Esophagus muscularis mucosa (tissue), 4 donors: ENCODE data around the gene NUP160. TPM values are rescaled to one million over a fixed set of nuclear protein-coding genes. Genes with fewer than 3 reads are reported as not detected.
"Not testable (repeated sequence)": the region's sequence is repeated elsewhere in the genome, so short reads cannot be mapped to it uniquely, and the experiment has no call there.

Source experiments
- DNase-seq: peaks from one replicate; pipeline ENCODE4 v3.0.0-alpha.2; 2017; ENCODE audit errors: extremely low spot score
- H3K27ac ChIP-seq, 4 donors: fragments of 200-600 bp; sonication (generic); replicated peaks in 1 of 4; 1 replicate in 3 of 4; 2 replicates in 1 of 4; pipeline ENCODE4 v1.5.1; 2016 to 2019; ENCODE audit warnings: mild to moderate bottlenecking in 1 of 4
- H3K27me3 ChIP-seq, 4 donors: fragments of 200-600 bp; sonication (generic); one replicate each; pipeline versions ENCODE4 v1.5.1 to v1.6.0; 2016 to 2019
- H3K36me3 ChIP-seq, 4 donors: fragments of 200-600 bp; sonication (generic); one replicate each; pipeline ENCODE4 v1.5.1; 2016 to 2019
- H3K4me1 ChIP-seq, 4 donors: fragments of 200-600 bp; sonication (generic); one replicate each; pipeline ENCODE4 v1.5.1; 2016 to 2019
- H3K4me3 ChIP-seq, 4 donors: fragments of 200-600 bp; sonication (generic); 1 replicate in 2 of 4; 2 replicates in 2 of 4; pipeline ENCODE4 v1.5.1; 2016 to 2019; ENCODE audit warnings: mild to moderate bottlenecking in 4 of 4, moderate library complexity in 1 of 4
- H3K9me3 ChIP-seq, 4 donors: fragments of 200-600 bp; sonication (generic); 1 replicate in 3 of 4; 2 replicates in 1 of 4; pipeline ENCODE4 v1.5.1; 2016 to 2019
- CTCF ChIP-seq, 3 experiments: fragments of 200-600 bp in 2 of 3; fragments of 450-650 bp in 1 of 3; sonication (generic) in 2 of 3; IDR thresholded peaks; one replicate each; pipeline ENCODE4 v1.5.1; 2017 to 2019; ENCODE audit warnings: antibody characterized with exemption in 3 of 3, mild to moderate bottlenecking in 2 of 3, moderate library complexity in 1 of 3
- EP300 ChIP-seq: sonication (generic); formaldehyde crosslinking; IDR thresholded peaks from one replicate; pipeline ENCODE4 v1.6.1; 2017; ENCODE audit warnings: antibody characterized with exemption
- POLR2A ChIP-seq: fragments of 450-650 bp; IDR thresholded peaks from one replicate; pipeline ENCODE4 v1.6.1; 2017; ENCODE audit warnings: antibody characterized with exemption, moderate library complexity, mild to moderate bottlenecking, low read depth
- POLR2AphosphoS5 ChIP-seq, 2 donors: sonication (generic); formaldehyde crosslinking; IDR thresholded peaks; one replicate each; pipeline ENCODE4 v1.6.1; 2017; ENCODE audit warnings: antibody characterized with exemption in 2 of 2
- WGBS: methylation state at CpG from one replicate; pipeline ENCODE4 v1.1.5; 2018; 5-methylcytosine and 5-hydroxymethylcytosine counted together
- intact Hi-C: fragments of 100-400 bp; cut with DNase I; formaldehyde crosslinking; loops from one replicate; pipeline ENCODE4 v1.15.1; 2023
- total RNA-seq, 4 donors: library from RNA; depleted of rRNA; stranded (reverse); fragments of >200 nt; gene quantifications; one replicate each; pipeline versions ENCODE4 v1.1.0 to v1.2.1, GENCODE V29; 2016

The NUP160 gene
- total RNA-seq, 4 donors from 2014 or later, result 18.4 to 22.7 (median 19.0) TPM

GRCh38 chr11:47784785-47785381 is 63.3 kb downstream of the NUP160 start:
- Histone ChIP-seq H3K36me3 (peaks cover 26 to 93% (median 78%) of the 10 kb centered on the region in 4 donors), H3K9me3 (no peaks in the 10 kb centered on the region), H3K27ac (no peak overlapping the region), H3K4me3 (no peak overlapping the region), H3K27me3 (no peaks in the 10 kb centered on the region), H3K4me1 (peaks cover 13 to 17% (median 16%) of the 10 kb centered on the region in 4 donors)
- intact Hi-C loops, result no loop called here
- TF ChIP-seq EP300 (no peak), POLR2AphosphoS5 (IDR thresholded peaks at IDR 0.05) (no peak), POLR2A (no peak)
- 95% methylated on average over 4 of the region's 4 CpGs for WGBS
- no peak for DNase-seq

GRCh38 chr11:47783087-47783610 is 65.0 kb downstream of the NUP160 start:
- 93% methylated on average over 2 of the region's 2 CpGs for WGBS
- Histone ChIP-seq H3K4me3 (no peak overlapping the region), H3K27ac (no peak overlapping the region), H3K27me3 (no peaks in the 10 kb centered on the region), H3K4me1 (peaks cover 13 to 17% (median 16%) of the 10 kb centered on the region in 4 donors), H3K36me3 (peaks cover 20 to 98% (median 85%) of the 10 kb centered on the region in 4 donors), H3K9me3 (no peaks in the 10 kb centered on the region)
- intact Hi-C loops, result no loop called here
- DNase-seq, result no peak
- TF ChIP-seq POLR2A, result no peak
- no peak for TF ChIP-seq CTCF (IDR thresholded peaks at IDR 0.05)
- TF ChIP-seq EP300, result no peak
- no peak for TF ChIP-seq POLR2AphosphoS5 (IDR thresholded peaks at IDR 0.05)

- intact Hi-C loops, result no loop called here
- no peaks in the 10 kb centered on the region for H3K27me3 ChIP-seq
- peaks cover 26 to 85% (median 76%) of the 10 kb centered on the region in 4 donors for H3K36me3 ChIP-seq
- no peak overlapping the region for H3K4me3 ChIP-seq
- TF ChIP-seq EP300, result no peak
- TF ChIP-seq CTCF (IDR thresholded peaks at IDR 0.05), result no peak
- TF ChIP-seq POLR2AphosphoS5 (IDR thresholded peaks at IDR 0.05), result no peak
- TF ChIP-seq POLR2A, result no peak
- no peaks in the 10 kb centered on the region for H3K9me3 ChIP-seq
- no peak for DNase-seq
- H3K4me1 ChIP-seq, result peaks cover 0 to 1% (median 0%) of the 10 kb centered on the region in 4 donors
- WGBS, result 91% methylated on average over 7 of the region's 7 CpGs
- no peak overlapping the region for H3K27ac ChIP-seq
Measured at GRCh38 chr11:47778878-47779483, 69.2 kb downstream of the NUP160 start.

GRCh38 chr11:47775240-47775869 is 72.8 kb downstream of the NUP160 start:
- no peak for DNase-seq
- no peaks in the 10 kb centered on the region for H3K27me3 ChIP-seq
- H3K9me3 ChIP-seq, result no peaks in the 10 kb centered on the region
- peaks cover 16 to 50% (median 43%) of the 10 kb centered on the region in 4 donors for H3K36me3 ChIP-seq
- intact Hi-C loops, result no loop called here
- TF ChIP-seq EP300 (no peak), POLR2AphosphoS5 (IDR thresholded peaks at IDR 0.05) (no peak), CTCF (IDR thresholded peaks at IDR 0.05) (no peak), POLR2A (no peak)
- H3K4me3 ChIP-seq, result no peak overlapping the region
- no peaks in the 10 kb centered on the region for H3K4me1 ChIP-seq
- WGBS, result 87% methylated on average over 8 of the region's 8 CpGs
- H3K27ac ChIP-seq, result no peak overlapping the region

GRCh38 chr11:47773882-47774281 is 74.3 kb downstream of the NUP160 start:
- Histone ChIP-seq H3K27ac (no peak overlapping the region), H3K4me1 (peaks cover 2 to 6% (median 2%) of the 10 kb centered on the region in 4 donors), H3K36me3 (peaks cover 9 to 35% (median 28%) of the 10 kb centered on the region in 4 donors), H3K4me3 (no peak overlapping the region), H3K27me3 (no peaks in the 10 kb centered on the region), H3K9me3 (no peaks in the 10 kb centered on the region)
- TF ChIP-seq CTCF (IDR thresholded peaks at IDR 0.05) (no peak), POLR2AphosphoS5 (IDR thresholded peaks at IDR 0.05) (no peak), EP300 (no peak), POLR2A (no peak)
- intact Hi-C loops, result no loop called here
- WGBS, result 95% methylated on average over 3 of the region's 3 CpGs
- no peak for DNase-seq

GRCh38 chr11:47769556-47769955 is 78.6 kb downstream of the NUP160 start:
- not testable (repeated sequence) for DNase-seq, H3K36me3 ChIP-seq, H3K9me3 ChIP-seq, H3K27ac ChIP-seq, H3K27me3 ChIP-seq, H3K4me3 ChIP-seq
- H3K4me1 ChIP-seq, result peaks cover 6 to 32% (median 28%) of the 10 kb centered on the region in 4 donors
- 97% methylated on average over 14 of the region's 14 CpGs for WGBS
- intact Hi-C loops, result loop anchor here (5.0 kb wide), 1 partner anchor 78 kb away; the partner anchor contains the start of gene NUP160
